ENCODE data around the gene ASB13.
A peak's percentile ranks its signal among the peaks of the same experiment; 100 is the strongest.

ASB13 gene

DNA sequence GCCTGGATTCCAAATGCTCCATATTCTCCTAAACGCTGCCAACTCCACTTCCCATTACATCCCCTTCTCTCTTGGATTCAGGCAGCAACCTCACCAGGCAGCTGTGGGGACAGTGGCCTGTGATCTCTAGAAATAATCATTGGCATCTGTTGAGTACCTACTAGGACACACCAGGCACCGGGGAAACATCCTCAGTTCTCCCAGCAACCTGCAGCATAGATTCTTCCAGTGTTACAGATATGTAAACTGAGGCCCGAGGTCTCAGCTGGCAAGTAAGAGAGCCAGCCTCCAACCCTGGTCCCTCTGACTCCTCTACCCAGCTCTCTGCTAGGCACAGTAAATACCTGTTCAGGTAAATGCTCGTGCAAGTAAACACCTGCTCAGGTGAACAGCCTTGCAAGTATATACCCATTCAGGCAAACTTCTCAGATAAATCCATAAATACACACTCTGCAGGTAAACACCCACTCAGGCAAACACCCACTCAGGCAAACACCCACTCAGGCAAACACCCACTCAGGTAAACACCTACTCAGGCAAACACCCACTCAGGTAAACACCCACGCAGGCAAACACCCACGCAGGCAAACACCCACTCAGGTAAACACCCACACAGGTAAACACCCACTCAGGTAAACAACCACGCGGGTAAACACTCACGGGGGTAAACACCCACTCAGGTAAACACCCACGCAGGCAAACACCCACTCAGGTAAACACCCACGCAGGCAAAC lies 18.7 kb downstream of the ASB13 start:
- no peak for DNase-seq (ENCODE audit: low spot score)

DNA sequence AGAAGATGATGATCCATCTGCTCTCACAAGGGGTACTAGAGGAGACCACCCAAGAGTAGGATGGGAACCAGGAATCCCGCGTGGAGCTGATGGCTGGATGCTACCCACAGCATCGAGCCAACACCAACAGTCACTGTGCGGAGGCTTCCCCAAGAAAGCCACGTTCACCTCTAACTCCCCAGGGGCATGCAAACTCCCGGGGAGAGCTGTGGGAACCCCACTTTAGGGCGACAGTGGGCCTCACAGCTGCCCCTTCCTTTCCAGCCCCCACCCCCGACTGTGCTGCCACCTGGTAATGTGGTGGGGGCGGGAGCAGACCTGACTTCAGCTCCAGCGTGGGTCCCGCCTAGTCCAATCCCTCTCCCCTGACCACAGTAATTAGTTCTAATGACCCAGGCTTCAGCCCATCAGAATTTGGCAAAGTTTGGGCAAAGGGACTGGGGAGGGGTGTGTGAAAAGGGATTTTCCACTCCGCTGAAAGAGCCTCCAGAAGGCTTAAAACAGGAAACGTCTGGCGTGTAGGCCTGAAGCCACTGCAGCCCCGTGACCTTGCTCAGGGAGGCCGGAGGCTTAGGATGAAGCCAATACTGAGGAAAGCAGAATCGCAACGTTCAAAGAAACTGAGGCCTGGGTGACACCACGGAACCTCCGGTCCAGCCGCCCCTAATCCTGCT lies 20.3 kb downstream of the ASB13 start:
- no peak for DNase-seq (ENCODE audit: low spot score)

DNA sequence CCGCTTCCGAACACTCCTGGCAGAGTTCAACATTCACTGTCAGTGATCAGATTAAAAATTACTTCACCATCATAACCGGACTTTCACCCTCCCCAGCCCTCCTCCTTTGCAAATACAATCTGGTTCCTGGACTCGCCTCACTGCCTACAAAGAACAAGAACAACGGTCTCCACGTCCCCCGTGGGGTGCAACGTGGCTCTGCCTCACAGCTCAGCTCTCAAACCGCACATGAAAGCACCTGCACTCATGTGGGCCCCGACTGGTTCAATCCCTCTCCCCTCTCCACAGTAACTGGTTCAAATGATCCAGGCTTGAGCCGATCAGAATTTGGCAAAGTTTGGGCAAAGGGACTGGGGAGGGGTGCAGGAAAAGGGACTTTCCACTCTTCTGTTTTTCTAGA lies 21.0 kb downstream of the ASB13 start:
- DNase-seq (ENCODE audit: low spot score) = no peak

DNA sequence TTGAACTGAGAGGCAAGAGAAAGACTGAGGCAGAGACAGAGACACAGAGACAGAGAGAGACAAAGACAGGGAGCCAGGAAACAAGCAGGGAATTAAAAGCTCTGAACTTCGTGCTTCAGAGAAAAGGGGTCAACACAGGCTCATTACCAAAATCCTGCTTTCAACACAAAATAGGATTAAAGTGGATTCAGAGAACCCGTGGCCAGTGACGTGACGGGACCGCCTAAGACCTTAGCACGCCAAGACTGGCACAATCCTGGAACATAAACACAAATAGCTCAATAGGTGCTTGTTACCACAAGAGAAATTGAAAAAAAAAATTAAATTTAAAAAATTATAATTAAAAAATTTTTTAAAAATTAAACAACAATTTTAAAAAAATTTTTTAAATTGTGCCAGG lies 21.5 kb downstream of the ASB13 start:
- no peak for DNase-seq (ENCODE audit: low spot score)

DNA sequence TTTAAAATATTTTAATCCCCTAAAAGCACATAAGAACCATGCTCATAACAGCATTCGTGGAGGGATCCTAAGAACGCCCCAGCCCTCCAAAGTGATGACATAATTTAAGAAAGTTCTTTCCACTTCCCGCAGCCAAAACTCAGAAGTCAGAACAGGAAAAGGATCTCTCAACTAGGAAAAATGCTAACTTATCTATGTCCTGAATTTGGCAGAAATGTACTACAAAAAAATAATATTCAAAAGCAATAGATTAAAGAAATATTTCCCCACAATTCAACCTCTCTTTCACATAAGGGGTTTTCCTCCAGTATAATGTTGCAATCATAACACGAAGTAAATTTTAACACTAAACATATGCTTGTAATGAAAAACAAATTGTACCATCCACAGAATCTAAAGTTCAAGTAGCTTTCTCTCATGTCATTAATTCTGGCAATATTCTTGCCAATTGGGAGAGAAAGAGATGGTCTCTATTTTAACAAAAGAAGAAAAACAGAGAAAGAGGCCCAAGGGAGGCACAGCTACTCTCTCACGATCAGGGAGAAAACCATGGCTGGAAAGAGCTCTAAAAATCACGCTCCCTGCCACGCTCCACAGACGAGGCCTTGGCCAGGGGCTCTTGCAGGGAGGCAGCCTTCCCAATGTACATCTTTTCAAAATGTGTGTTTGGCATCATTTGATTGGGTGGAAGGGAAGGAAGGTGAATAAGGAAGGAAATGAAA lies 22.9 kb downstream of the ASB13 start:
- DNase-seq (ENCODE audit: low spot score) = no peak

DNA sequence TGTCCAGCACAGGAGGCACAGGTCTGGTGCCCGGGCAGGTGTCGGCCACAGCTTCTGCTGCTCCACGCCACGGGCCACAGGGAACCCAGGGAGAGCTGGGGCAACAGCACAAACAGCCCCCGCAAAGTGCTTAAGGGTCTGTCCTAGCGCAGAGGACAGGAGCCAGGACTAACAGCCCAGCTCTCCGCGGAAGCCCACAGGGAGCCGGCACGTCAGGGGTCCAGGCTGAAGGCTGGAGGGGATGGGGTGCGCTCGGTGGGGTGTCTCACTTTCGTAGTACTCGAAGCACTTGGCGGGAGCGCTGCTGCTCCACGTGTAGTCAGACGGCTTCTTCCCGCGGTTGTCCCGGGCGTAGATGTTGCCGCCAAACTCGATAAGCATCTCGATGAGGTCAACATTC lies 24.9 kb downstream of the ASB13 start:
- DNase-seq (ENCODE audit: low spot score) = no peak

DNA sequence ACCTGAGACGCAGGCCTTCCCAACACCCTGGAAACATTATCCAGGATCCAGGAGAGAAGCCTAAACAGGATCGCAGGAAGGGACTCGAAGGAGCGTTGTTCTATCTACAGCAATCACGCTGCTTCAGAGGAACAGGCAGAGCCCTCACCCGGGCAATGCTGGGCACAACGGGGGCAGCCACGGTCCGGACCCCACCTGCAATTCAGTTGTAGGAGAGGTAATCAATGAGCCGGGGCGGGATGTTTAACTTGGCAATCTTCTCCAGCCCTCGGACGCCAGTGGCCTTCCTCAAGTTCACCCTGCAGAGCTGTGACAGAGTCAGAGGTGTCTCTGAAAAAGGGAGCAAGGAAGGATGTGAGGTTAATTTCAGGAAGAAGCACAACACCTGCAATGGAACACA lies 25.9 kb downstream of the ASB13 start:
- DNase-seq (ENCODE audit: low spot score) = no peak

DNA sequence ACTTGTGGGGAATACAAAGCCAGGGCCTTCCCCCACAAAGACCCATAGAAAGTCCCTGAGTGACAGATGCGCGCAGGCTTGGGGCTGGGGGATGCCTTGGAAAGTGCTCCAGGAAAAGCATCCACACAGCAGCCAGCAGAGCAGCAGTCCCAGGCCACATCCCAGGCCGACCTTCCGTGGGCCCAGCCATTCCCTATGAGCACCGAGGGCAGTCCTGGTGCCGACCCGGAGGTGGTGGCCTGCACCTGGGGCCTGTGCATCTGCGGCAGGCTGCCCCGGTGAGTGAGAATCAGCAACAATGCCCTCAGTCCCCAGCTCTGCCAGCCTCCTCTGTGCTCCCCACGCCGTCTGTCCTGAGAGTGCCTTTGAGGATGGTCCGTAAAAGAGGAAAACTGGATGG lies 26.4 kb downstream of the ASB13 start:
- no peak for DNase-seq (ENCODE audit: low spot score)

DNA sequence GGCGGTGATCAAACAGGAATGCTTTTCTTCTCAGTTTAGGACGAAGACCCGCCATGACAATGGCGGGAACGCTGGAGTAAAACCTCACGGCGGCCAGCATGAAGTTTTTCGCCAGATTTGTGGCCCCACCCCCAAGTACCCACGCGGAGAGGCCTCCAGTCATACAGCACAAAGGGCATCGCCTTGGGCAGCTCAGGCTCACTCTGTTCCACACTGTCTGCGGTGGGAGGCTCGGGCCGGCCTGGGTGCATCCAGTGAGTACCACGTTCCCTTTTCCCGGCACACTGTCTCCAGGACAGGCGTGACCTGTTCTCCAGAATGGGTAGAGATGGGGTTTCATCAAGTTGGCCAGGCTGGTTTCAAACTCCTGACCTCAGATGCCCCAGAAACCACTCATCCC lies 27.3 kb downstream of the ASB13 start:
- DNase-seq (ENCODE audit: low spot score) = no peak

DNA sequence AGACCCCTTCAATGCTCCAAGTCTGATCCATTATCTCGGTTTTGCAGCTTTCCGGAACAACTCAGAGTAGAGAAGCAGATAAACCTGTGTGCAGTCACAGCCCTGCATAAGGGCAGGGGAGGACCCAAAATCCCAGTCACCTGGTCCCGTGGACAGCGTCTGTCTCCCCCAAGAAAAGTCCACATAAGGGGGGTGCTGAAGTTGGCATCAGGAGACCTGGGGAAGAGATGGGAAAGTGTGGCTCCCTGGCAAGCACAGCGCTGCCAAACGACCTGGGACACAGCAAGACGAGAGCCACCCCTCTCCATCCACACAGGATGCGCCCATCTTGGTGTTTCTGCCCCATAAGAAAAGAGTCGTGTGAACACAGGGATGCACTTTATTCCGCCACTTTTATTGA lies 27.9 kb downstream of the ASB13 start:
- no peak for DNase-seq (ENCODE audit: low spot score)

DNA sequence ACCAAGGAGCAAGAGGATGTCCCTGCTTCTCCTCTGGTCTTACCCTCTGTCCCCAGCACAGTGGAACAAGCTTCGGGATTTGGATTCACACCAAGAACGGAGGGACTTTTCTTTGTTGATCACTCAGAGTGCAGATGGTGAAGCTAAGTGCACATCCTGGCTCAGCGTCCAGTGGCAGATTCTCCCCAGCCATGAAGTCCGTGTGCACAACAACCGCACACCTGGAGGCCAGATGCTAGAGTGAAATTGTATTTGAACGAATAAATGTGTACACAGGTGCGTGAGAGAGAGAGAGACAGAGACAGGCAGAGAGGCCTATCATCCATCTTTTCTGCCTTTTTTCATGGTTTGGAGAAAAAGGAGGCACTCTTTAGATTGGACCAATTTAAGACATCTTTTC lies 31.5 kb downstream of the ASB13 start:
- DNase-seq (ENCODE audit: low spot score) = no peak

DNA sequence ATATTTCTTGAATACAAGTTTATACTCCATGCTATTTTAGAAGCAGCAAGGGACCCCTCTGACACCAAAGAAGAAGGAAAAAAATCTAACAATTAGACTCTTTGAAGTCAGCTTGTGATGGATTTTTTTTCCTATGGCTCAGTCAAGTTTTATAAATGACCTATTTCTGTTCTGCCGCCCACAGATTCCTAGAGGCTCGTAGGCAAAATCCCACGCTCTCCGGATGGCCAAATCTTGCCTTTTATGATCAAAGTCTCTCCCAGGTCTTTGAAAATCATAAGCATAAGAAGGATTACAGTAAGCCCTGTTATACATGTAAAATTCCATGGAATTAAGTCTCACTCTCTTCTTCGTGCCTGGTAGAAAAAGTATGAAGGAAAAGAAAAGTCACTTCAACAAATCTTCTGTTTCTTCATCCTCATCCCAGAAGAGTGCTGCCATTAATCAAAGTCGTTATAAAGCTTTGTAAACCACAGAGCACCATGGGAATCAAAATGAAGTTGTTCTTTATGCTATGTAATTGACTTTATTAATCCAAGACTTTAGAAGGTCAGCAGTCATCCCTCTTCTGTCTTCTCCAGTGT lies 33.1 kb downstream of the ASB13 start:
- DNase-seq (ENCODE audit: low spot score) = peak; percentile 58

DNA sequence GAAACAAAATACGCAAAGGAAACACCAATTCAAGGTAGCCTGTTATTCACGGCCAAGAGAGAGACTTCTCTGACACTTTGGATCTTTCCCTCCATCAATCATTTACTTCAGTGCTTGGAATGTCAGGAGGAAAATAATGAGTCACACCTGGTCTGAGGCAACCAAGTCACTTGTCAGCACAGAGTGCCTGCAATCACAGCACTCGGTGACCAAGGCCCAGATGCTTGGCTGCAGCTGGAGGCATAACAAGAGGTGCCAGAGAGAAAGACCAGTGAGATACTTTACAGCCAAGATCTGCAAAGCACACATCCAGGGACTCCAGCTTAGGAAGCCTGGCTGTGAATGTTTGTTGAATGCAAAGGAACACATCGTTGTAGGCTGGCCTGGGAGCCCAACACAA lies 33.9 kb downstream of the ASB13 start:
- DNase-seq (ENCODE audit: low spot score) = no peak

DNA sequence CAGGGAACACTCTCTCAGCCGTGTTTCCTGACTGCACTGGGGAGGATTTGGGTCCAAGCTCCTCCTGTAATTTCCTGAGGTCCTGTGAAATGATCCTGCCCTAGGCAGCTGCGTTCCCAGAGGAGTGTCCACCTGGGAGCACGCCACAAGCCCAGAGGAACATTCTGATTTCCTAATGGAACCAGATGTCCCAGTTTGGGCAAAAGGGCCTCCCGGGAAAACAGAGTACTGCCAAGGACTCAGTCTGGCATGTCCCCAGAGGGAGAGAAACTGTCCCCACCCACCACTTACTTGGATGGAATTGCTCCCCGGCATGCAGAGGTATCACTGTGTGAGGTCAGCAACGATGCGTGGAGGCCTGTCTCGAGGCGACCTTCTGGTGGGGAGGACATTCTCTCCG lies 34.5 kb downstream of the ASB13 start:
- no peak for DNase-seq (ENCODE audit: low spot score)

DNA sequence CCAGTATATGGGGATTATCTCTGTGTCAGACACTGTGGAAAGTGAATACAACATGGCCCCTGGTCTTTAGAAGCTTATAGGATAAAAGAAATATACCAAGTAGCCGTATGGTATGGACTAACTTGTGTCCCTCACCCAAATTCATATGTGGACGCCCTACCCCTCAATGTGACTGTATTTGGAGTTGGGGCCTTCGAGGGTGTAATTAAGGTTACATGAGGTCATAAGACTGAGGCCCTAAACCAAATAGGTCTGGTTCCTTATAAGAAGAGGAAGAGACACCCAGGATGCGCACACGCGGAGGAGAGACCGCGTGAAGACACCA lies 36.3 kb downstream of the ASB13 start:
- DNase-seq (ENCODE audit: low spot score) = no peak

DNA sequence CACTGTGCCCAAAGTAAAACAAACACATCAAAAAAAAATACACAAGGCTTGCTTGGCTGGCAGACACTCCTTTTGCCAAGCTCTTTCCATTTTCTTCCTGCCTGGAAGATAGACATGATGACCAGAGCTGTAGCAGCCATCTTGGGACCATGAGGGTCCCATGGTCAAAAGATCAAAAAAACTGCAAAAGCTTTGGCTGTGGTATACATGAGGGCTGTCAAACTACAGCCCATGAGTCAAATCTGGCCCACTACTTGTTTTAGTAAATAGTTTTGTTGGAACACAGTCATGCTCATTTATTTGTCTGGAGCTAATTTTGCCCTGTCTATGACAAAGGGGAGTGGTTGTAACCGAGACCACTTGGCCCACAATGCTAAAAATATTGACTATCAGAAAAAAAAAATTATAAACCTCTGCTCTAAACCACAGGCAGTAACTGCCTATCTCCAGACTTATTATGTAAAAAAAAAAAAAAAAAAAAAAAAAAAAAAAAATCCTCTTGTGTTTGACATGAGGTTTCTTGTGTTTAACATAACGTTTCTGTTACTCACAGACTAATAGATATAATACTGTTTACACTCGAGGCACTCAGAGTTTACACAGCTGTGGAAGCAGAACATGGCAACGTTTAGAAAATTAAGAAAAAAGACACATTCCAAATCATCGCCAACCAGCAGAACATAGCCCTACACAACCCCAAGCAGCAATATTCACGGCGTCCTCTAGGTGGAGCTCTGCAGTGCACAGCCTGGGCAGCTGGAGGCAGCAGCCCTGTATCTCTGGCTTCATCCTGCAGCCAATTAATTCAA lies 36.9 kb downstream of the ASB13 start:
- DNase-seq (ENCODE audit: low spot score) = peak; percentile 57

DNA sequence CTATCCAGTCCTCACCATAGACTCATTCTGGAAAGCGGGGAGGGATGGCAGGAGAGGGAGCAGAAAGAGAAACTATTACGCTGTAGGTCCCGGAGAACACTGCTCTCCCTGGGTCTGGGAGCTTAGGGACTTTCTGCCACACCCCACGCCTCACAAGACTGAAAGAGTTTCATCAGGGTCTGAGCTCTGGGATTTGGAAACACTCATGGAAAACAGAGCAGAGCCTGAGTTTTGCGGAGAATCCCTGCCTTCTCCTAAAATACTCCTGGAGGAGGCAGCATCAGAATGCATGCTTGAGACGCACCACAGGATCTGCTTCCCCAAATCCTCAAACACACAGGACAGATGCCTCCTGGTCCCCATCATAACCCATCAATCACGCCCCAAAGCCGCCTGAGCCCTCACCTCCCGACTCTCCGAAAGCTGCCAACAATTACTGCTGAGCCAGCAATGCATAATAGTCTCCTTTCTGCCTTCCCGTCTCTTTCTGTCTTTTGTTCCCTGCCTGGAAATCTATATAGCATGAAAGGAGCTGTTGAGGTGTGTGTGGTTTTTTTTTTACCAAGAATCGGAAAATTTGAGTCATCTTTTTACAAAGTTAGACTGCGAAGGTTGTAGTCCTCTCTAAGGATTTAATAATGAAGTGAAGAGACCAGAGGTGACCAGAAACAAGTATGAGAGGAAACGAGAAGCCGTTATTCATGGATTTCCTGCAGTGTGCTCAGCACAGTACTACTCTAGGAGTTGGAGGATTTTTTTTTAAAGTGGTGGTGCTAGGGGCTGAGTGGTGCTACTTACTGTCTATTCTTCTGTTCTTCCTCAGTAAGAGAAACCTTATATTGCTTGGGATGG lies 37.7 kb downstream of the ASB13 start:
- DNase-seq (ENCODE audit: low spot score) = peak; percentile 77

DNA sequence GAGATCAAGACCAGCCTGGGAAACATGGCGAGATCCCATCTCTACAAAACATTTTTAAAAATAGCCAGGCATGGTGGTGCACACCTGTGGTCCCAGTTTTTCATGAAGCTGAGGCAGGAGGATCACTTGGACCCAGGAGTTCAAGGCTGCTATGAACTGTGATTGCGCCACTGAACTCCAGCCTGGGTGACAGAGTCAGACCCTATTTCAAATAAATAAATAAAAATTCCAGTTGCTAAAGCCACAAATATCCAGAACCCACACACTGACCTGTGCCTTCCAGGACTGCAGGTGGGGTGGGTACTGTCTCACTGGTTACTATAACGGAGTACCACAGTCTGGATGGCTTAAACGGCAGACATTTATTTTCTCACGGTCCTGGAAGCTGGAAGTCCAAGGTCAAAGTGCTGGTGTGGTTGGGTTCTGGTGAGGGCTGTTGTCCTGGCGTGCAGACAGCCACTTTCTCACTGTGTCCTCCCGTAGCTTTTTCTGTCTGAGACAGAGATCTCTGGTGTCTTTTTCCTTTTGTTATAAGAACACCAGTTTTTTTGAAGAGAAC lies 38.8 kb downstream of the ASB13 start:
- no peak for DNase-seq (ENCODE audit: low spot score)

DNA sequence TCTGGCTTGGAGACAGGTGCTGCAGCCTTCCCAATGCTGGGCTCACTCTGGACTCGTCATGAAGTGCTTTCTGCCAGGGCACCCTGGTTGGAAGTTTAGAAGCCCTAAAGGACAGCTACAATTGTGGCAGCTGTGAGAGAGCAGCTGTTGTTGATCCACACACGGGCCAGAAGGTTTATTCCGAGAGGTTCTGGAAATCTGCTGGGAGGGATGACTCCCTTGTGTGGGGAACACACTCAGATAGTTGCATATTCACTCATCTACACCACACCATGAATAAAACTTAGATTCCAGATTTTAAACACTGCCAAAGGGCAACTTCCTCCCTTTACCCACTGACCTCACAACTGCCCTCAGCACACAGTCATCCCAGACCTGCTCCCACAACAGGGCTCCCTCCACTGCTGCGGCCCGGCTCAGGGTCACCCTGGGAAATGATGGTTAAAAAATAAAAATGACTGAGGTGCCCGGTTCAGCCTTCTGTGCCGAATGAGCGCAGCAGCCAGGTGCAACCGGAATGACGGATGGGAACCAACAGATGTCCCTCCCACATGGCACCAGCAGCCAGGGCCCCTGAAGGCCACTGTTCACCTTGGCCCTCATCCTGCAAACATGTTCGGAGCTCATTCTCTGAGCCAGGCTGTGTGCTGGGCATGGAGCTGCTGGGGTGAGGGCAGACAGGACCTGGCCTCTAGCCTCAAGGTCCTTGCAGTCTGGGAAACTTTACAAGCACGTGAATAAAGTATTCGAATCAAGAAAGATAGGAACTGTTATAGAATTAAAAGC lies 40.2 kb downstream of the ASB13 start:
- DNase-seq (ENCODE audit: low spot score) = no peak

DNA sequence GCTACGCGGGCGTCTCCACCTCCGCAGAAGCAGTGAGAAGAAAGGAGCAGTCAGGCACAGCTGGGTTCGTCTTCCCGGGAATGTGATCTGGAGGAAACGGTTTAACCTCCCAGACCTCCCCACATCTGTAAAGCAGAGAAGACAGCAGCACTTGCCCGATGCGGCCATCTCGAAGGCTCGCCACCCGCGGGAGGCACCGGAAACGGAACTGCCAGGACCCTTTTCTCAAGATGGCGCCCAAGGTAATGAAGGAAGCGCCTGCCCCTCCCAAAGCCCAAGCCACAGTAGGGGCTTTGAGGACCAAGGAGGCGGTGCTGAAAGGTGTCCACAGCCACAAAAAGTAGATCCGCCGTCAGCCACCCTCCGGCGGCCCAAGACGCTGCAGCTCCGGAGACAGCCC lies 41.7 kb downstream of the ASB13 start:
- DNase-seq (ENCODE audit: low spot score) = no peak

All from COLO829 (cell line).